ENCODE data around the gene COL7A1. TPM values are rescaled to one million over a fixed set of nuclear protein-coding genes. Genes with fewer than 3 reads are reported as not detected.

The COL7A1 gene
- total and polyA plus RNA-seq, 8 donors = 7.2 to 13.2 (median 9.4) TPM

DNA sequence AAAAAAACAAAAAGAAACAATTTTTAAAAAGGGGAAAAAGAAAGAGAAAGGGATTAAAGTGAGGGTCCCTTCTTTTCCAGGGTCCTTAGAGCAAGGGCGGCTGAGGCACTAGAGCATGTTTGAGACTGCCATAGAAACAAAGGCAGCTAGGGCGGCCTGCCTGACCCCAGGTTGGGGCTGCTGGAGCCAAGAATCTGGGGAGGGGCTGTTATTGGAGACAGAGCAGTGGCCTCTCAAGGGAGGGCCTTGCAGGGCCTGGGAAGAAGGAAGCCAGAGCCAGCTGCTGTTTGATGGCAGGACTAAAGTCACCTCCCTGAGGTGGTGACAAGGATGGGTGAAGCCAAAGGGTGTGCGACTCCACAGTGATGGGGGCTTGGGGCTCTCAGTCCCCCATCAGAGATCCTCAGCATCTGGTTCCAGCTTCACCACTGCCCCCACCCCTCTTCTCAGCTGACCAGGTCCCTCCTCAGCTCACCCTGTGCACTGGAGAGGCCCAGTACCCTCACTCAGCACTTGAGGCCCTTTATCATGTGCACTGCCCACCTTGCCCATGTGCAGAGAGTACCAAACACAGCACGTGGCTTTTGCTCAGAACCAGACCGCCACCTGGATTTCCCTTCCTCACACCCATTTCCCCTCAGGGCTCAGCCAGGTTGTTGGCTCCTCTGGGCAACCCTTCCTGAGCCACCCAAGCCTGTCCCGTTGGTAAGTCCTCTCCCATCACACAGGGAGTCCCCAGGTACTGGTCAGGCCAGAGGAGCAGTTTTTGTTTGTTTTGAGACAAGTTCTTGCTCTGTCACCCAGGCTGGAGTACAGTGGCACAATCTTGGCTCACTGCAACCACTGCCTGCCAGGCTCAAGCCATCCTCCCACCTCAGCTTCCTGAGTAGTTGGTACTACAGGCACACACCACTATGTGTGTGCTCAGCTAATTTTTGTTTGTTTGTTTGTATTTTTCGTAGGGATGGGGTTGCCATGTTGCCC is 24.7 kb upstream of the COL7A1 start:
- no peak overlapping the region for H3K27ac ChIP-seq
- peaks cover 0 to 26% of the 10 kb centered on the region in 2 donors for H3K9me3 ChIP-seq
- ATAC-seq (no peak), DNase-seq (peak in 1 of 4 donors; percentile 21)
- H3K4me3 ChIP-seq = no peak overlapping the region
- peaks cover 0 to 10% of the 10 kb centered on the region in 2 donors for H3K4me1 ChIP-seq
- intact Hi-C loops (cut with DNase I) = no loop called here
- no peaks in the 10 kb centered on the region for H3K27me3 ChIP-seq
- TF ChIP-seq, protein P1, sequence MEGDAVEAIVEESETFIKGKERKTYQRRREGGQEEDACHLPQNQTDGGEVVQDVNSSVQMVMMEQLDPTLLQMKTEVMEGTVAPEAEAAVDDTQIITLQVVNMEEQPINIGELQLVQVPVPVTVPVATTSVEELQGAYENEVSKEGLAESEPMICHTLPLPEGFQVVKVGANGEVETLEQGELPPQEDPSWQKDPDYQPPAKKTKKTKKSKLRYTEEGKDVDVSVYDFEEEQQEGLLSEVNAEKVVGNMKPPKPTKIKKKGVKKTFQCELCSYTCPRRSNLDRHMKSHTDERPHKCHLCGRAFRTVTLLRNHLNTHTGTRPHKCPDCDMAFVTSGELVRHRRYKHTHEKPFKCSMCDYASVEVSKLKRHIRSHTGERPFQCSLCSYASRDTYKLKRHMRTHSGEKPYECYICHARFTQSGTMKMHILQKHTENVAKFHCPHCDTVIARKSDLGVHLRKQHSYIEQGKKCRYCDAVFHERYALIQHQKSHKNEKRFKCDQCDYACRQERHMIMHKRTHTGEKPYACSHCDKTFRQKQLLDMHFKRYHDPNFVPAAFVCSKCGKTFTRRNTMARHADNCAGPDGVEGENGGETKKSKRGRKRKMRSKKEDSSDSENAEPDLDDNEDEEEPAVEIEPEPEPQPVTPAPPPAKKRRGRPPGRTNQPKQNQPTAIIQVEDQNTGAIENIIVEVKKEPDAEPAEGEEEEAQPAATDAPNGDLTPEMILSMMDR (IDR thresholded peaks at IDR 0.05) = no peak
- peaks cover 0 to 6% of the 10 kb centered on the region in 2 donors for H3K36me3 ChIP-seq

DNA sequence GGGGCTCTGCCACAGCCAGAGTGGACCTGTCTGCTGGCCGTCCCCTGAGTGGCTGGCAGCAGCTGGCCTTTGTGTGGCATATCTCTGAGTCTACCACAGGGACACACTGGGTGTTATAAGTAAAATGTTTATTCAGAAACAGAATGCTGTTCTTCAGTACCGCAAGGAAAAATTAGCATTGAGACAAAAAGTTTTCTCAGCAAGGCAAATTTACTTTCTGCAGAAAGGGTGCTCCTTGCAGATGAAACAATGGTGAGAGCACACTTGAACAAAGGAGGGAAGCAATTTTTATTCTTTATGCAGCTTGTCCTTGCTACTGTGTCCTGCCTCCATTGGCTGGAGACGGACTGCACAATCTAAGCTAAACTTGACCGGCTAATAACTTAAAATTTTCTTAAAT is 22.4 kb upstream of the COL7A1 start:
- DNase-seq = peak in 1 of 4 donors; percentile 5
- H3K4me1 ChIP-seq = peaks cover 0 to 20% of the 10 kb centered on the region in 2 donors
- H3K9me3 ChIP-seq = peaks cover 0 to 26% of the 10 kb centered on the region in 2 donors
- intact Hi-C loops (cut with DNase I) = no loop called here
- no peak for ATAC-seq
- H3K4me3 ChIP-seq = no peak overlapping the region
- H3K36me3 ChIP-seq = no peaks in the 10 kb centered on the region
- H3K27me3 ChIP-seq = no peaks in the 10 kb centered on the region
- no peak overlapping the region for H3K27ac ChIP-seq
- TF ChIP-seq, protein P1 (IDR thresholded peaks at IDR 0.05) = no peak

GRCh38 chr3:48614044-48614443 is 18.9 kb upstream of the COL7A1 start:
- Histone ChIP-seq H3K27ac (peak overlapping the region in 1 of 2 donors; percentile 76), H3K36me3 (no peaks in the 10 kb centered on the region), H3K27me3 (no peaks in the 10 kb centered on the region), H3K9me3 (peaks cover 0 to 25% of the 10 kb centered on the region in 2 donors), H3K4me1 (peaks cover 0 to 29% of the 10 kb centered on the region in 2 donors), H3K4me3 (no peak overlapping the region)
- DNase-seq (no peak), ATAC-seq (no peak)
- intact Hi-C loops (cut with DNase I) = no loop called here
- TF ChIP-seq, protein P1 (IDR thresholded peaks at IDR 0.05) = no peak

GRCh38 chr3:48612309-48612708 is 17.2 kb upstream of the COL7A1 start:
- H3K4me1 ChIP-seq = peaks cover 0 to 44% of the 10 kb centered on the region in 2 donors
- DNase-seq = peak in 1 of 4 donors; percentile 56
- no peak for ATAC-seq
- H3K4me3 ChIP-seq = no peak overlapping the region
- TF ChIP-seq, protein P1 (IDR thresholded peaks at IDR 0.05) = no peak
- no peaks in the 10 kb centered on the region for H3K27me3 ChIP-seq
- peaks cover 0 to 8% of the 10 kb centered on the region in 2 donors for H3K9me3 ChIP-seq
- intact Hi-C loops (cut with DNase I) = no loop called here
- H3K36me3 ChIP-seq = peaks cover 0 to 4% of the 10 kb centered on the region in 2 donors
- no peak overlapping the region for H3K27ac ChIP-seq

Measured in left lung (tissue), 10 donors.